ENCODE measurements around the gene OR8S1.

DNA sequence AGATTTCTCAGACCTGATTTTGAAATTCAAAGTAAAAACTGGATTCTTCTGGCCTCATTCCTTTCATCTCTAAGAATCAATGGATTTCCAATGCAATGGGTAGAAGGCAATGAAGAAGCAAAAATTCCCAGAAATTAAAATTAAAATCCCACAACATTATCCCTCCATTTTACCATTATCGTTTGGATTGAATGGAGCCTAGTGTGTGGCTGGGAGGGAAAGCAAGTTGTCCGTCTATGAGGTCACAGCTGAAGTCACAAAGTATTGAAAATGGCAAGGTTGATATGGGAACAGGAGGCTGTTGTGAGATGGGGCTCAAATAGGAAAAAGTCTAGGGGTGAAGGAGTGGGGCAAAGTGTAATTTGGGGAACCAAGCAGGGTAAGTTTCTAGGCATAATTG, 43.2 kb upstream of the OR8S1 start, which contains the start of gene C12orf54:
- TF ChIP-seq POLR2A (IDR thresholded peaks at IDR 0.05), result no peak
- TF ChIP-seq, protein P1, sequence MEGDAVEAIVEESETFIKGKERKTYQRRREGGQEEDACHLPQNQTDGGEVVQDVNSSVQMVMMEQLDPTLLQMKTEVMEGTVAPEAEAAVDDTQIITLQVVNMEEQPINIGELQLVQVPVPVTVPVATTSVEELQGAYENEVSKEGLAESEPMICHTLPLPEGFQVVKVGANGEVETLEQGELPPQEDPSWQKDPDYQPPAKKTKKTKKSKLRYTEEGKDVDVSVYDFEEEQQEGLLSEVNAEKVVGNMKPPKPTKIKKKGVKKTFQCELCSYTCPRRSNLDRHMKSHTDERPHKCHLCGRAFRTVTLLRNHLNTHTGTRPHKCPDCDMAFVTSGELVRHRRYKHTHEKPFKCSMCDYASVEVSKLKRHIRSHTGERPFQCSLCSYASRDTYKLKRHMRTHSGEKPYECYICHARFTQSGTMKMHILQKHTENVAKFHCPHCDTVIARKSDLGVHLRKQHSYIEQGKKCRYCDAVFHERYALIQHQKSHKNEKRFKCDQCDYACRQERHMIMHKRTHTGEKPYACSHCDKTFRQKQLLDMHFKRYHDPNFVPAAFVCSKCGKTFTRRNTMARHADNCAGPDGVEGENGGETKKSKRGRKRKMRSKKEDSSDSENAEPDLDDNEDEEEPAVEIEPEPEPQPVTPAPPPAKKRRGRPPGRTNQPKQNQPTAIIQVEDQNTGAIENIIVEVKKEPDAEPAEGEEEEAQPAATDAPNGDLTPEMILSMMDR (IDR thresholded peaks at IDR 0.05), result no peak
